Stimulated activated CD4-positive, alpha-beta T cell treated with anti-CD3 and anti-CD28 coated beads, Interleukin-1b, Interleukin-23, amount 100 ng/mL, for 4 hours (primary cell): ENCODE data around the gene OLIG1.

Source experiments
- DNase-seq, 2 donors: peaks; one replicate each; pipeline ENCODE4 v3.0.0-alpha.2; 2020; ENCODE audit warnings: low read depth in 2 of 2

The OLIG1 gene

GRCh38 chr21:33063375-33063883 lies 6.5 kb upstream of the OLIG1 start:
- no peak for DNase-seq

GRCh38 chr21:33063907-33064622 lies 5.9 kb upstream of the OLIG1 start:
- DNase-seq = no peak

GRCh38 chr21:33064623-33065390 lies 5.1 kb upstream of the OLIG1 start:
- no peak for DNase-seq

GRCh38 chr21:33067043-33067442 lies 2.9 kb upstream of the OLIG1 start:
- no peak for DNase-seq

GRCh38 chr21:33067457-33067856 lies 2.5 kb upstream of the OLIG1 start:
- no peak for DNase-seq

- no peak for DNase-seq
Observed at GRCh38 chr21:33069243-33069642, 698 bp upstream of the OLIG1 start.

- no peak for DNase-seq
Observed at GRCh38 chr21:33069645-33069993, 322 bp upstream of the OLIG1 start.

GRCh38 chr21:33070744-33070997 lies 730 bp downstream of the OLIG1 start:
- no peak for DNase-seq

- peak in 1 of 2 donors; percentile 8 for DNase-seq
Observed at GRCh38 chr21:33070998-33071769, 1.2 kb downstream of the OLIG1 start.

GRCh38 chr21:33071770-33072306 lies 1.9 kb downstream of the OLIG1 start:
- DNase-seq = no peak

- DNase-seq = no peak
Observed at GRCh38 chr21:33073636-33074035, 3.7 kb downstream of the OLIG1 start.

GRCh38 chr21:33075128-33075527 lies 5.2 kb downstream of the OLIG1 start:
- DNase-seq = no peak

- DNase-seq = no peak
Observed at GRCh38 chr21:33075596-33076195, 5.8 kb downstream of the OLIG1 start.

- no peak for DNase-seq
Observed at GRCh38 chr21:33076600-33077329, 6.8 kb downstream of the OLIG1 start.

GRCh38 chr21:33078907-33079582 lies 9.1 kb downstream of the OLIG1 start:
- DNase-seq = no peak

- DNase-seq = no peak
Observed at GRCh38 chr21:33080376-33080775, 10.4 kb downstream of the OLIG1 start.

GRCh38 chr21:33080776-33081175 lies 10.8 kb downstream of the OLIG1 start:
- no peak for DNase-seq

GRCh38 chr21:33088384-33088783 lies 18.4 kb downstream of the OLIG1 start:
- no peak for DNase-seq

- no peak for DNase-seq
Observed at GRCh38 chr21:33089395-33090119, 19.6 kb downstream of the OLIG1 start.

GRCh38 chr21:33096426-33096825 lies 26.5 kb downstream of the OLIG1 start:
- no peak for DNase-seq
